BLaER1 (cell line): ENCODE results near the gene WDR20.

Experiments used
- H3K27ac ChIP-seq: shearing (Covaris generic); formaldehyde crosslinking; 2 replicates; pipeline ENCODE4 v1.8.1; 2022
- H3K27me3 ChIP-seq: shearing (Covaris generic); formaldehyde crosslinking; 2 replicates; pipeline ENCODE4 v1.8.1; 2022
- H3K36me3 ChIP-seq: shearing (Covaris generic); formaldehyde crosslinking; 2 replicates; pipeline ENCODE4 v1.8.1; 2022
- H3K4me1 ChIP-seq: shearing (Covaris generic); formaldehyde crosslinking; 2 replicates; pipeline ENCODE4 v1.8.1; 2022
- H3K4me2 ChIP-seq: shearing (Covaris generic); formaldehyde crosslinking; 2 replicates; pipeline ENCODE4 v1.8.1; 2022
- H3K4me3 ChIP-seq: shearing (Covaris generic); formaldehyde crosslinking; 2 replicates; pipeline ENCODE4 v1.8.1; 2022
- H3K9ac ChIP-seq: shearing (Covaris generic); formaldehyde crosslinking; 2 replicates; pipeline ENCODE4 v1.8.1; 2022
- H3K9me3 ChIP-seq: shearing (Covaris generic); formaldehyde crosslinking; 2 replicates; pipeline ENCODE4 v1.8.1; 2022
- H4K20me1 ChIP-seq: shearing (Covaris generic); formaldehyde crosslinking; 2 replicates; pipeline ENCODE4 v1.8.1; 2022
- Cebpa-rat ChIP-seq: shearing (Covaris generic); IDR thresholded peaks from 2 replicates; pipeline ENCODE4 v1.8.1; 2022

Gene WDR20

DNA sequence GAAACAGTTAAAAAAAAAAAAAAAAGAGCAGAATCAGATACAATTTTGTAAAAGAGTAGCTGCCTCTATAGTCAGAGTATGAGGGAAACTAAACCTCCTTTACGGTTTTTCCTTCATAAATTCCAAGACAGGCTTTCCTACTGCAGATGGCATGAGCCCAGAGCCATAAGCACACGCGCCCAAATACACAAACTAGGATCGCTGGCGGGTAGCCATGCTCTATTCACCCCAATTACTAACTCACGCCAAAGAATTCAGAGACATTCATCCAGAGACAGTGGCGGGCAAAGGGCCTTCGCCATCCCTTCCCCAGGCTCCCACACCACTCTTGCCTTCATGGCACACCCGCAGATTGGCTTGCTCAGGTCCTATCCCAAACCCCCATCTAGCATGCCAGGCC, 117.0 kb downstream of the WDR20 start:
- no peaks in the 10 kb centered on the region for H3K9me3 ChIP-seq
- no peaks in the 10 kb centered on the region for H4K20me1 ChIP-seq
- H3K27ac ChIP-seq, result no peak overlapping the region
- no peaks in the 10 kb centered on the region for H3K27me3 ChIP-seq
- H3K36me3 ChIP-seq, result no peaks in the 10 kb centered on the region
- H3K4me1 ChIP-seq, result no peaks in the 10 kb centered on the region; the same call in 1 of the 2 replicates
- no peak overlapping the region for H3K9ac ChIP-seq
- H3K4me3 ChIP-seq, result no peak overlapping the region
- H3K4me2 ChIP-seq, result no peak overlapping the region
- TF ChIP-seq Cebpa-rat, result no peak

DNA sequence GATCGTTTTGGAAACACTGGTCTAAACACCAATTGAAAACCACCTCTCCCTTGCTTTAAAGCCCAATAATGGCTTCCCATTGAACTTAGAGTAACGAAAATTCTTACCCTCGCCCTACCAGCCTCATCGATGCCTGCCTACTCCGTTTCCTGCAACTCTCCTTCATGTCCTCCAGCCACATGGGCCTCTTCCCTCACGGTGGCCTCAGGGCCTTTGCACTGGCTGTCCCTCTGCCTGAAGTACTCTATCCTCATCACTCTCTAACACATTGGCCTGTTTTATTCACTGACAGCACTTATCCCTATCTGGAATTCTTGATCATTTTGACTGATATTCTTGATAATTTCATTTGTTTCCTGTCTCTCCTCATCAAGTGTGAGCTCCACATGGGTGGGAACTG, 118.4 kb downstream of the WDR20 start:
- Histone ChIP-seq H3K36me3 (no peaks in the 10 kb centered on the region), H3K4me1 (peaks cover 5% of the 10 kb centered on the region; the same call in 1 of the 2 replicates), H3K9me3 (no peaks in the 10 kb centered on the region), H3K9ac (no peak overlapping the region), H3K4me2 (no peak overlapping the region), H3K27ac (no peak overlapping the region), H4K20me1 (no peaks in the 10 kb centered on the region), H3K4me3 (no peak overlapping the region), H3K27me3 (no peaks in the 10 kb centered on the region)
- TF ChIP-seq Cebpa-rat, result no peak
